Left lung (tissue), 10 donors: ENCODE results near the gene ASIP. TPM values are rescaled to one million over a fixed set of nuclear protein-coding genes. Genes with fewer than 3 reads are reported as not detected.

Source experiments
- ATAC-seq: fragments of 200-7000 bp; cut with Tn5 transposase; one replicate; pipeline ENCODE4 v1.9.1; 2020; ENCODE audit warnings: moderate library complexity
- DNase-seq, 4 donors: peaks; one replicate each; pipeline ENCODE4 v3.0.0-alpha.2; 2013 to 2020
- H3K27ac ChIP-seq, 2 donors: fragments of 200-600 bp; sonication (generic) in 1 of 2; one replicate each; pipeline versions ENCODE4 v1.5.0 to v1.8.0; 2020 to 2021
- H3K27me3 ChIP-seq, 2 donors: fragments of 200-600 bp; sonication (generic) in 1 of 2; one replicate each; pipeline versions ENCODE4 v1.5.0 to v1.8.0; 2020 to 2021
- H3K36me3 ChIP-seq, 2 donors: fragments of 200-600 bp; sonication (generic) in 1 of 2; one replicate each; pipeline versions ENCODE4 v1.5.0 to v1.8.0; 2020 to 2021
- H3K4me1 ChIP-seq, 2 donors: fragments of 200-600 bp; one replicate each; pipeline ENCODE4 v1.8.0; 2021
- H3K4me3 ChIP-seq, 2 donors: fragments of 200-600 bp; sonication (generic) in 1 of 2; one replicate each; pipeline versions ENCODE4 v1.5.0 to v1.8.0; 2020 to 2021; ENCODE audit warnings: mild to moderate bottlenecking in 1 of 2
- H3K9me3 ChIP-seq, 2 donors: fragments of 200-600 bp; sonication (generic) in 1 of 2; one replicate each; pipeline versions ENCODE4 v1.5.0 to v1.8.0; 2020 to 2021
- intact Hi-C, 2 donors: fragments of 100-400 bp; cut with DNase I; formaldehyde crosslinking; loops; one replicate each; pipeline versions ENCODE4 v1.11.2 to v1.14.2; 2022
- polyA plus RNA-seq, 6 donors: library from polyadenylated mRNA; unstranded; fragments of 120-200 nt; gene quantifications; one replicate each; pipeline ENCODE4 v1.2.1, GENCODE V29; 2013; ENCODE audit not compliant: insufficient read length in 6 of 6
- total RNA-seq, 2 donors: library from RNA; stranded (reverse); fragmentation: NEBNext Ultra II Directional; extraction: Animal tissue kit (Norgen Biotek cat#: 25700); gene quantifications; one replicate each; pipeline ENCODE4 v1.2.1, GENCODE V29; 2021
- TF ChIP-seq, protein P1 (sequence below), 2 donors: fragments of 200-600 bp; sonication (generic) in 1 of 2; IDR thresholded peaks; one replicate each; pipeline versions ENCODE4 v1.5.0 to v1.8.0; 2021; ENCODE audit warnings: antibody characterized with exemption in 2 of 2
- donor health status: DM: no; HTN: yes; CAD: no.
- donor health status: DM: no; HTN: no; CAD: no.

The ASIP gene
- total and polyA plus RNA-seq, 8 donors, result 0.29 to 0.79 (median 0.36) TPM; not detected in 4

DNA sequence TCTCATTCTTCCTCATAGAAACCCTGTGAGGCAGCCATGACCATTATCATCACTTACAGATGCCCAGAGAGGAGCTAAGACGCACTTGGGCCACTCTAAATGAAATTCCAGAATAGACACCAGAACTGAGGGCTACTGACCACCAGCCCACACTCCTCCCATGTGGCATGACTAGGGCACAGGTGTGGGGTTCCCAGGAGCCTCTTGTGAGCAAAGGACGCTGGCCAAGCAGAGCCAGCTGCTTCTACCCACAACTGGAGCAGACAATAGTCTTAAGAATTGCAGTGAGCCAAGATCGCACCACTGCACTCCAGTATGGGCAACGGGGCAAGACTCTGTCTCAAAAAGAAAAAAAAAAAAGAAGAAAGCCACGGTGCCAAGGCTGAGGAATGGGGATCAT is 51.9 kb downstream of the ASIP start:
- intact Hi-C loops, result no loop called here
- Histone ChIP-seq H3K27ac (no peak overlapping the region), H3K36me3 (peaks cover 0 to 75% of the 10 kb centered on the region in 2 donors), H3K4me1 (peaks cover 0 to 10% of the 10 kb centered on the region in 2 donors), H3K9me3 (no peaks in the 10 kb centered on the region), H3K27me3 (no peaks in the 10 kb centered on the region), H3K4me3 (no peak overlapping the region)
- TF ChIP-seq, protein P1, sequence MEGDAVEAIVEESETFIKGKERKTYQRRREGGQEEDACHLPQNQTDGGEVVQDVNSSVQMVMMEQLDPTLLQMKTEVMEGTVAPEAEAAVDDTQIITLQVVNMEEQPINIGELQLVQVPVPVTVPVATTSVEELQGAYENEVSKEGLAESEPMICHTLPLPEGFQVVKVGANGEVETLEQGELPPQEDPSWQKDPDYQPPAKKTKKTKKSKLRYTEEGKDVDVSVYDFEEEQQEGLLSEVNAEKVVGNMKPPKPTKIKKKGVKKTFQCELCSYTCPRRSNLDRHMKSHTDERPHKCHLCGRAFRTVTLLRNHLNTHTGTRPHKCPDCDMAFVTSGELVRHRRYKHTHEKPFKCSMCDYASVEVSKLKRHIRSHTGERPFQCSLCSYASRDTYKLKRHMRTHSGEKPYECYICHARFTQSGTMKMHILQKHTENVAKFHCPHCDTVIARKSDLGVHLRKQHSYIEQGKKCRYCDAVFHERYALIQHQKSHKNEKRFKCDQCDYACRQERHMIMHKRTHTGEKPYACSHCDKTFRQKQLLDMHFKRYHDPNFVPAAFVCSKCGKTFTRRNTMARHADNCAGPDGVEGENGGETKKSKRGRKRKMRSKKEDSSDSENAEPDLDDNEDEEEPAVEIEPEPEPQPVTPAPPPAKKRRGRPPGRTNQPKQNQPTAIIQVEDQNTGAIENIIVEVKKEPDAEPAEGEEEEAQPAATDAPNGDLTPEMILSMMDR (IDR thresholded peaks at IDR 0.05), result no peak
- DNase-seq (no peak), ATAC-seq (no peak)

DNA sequence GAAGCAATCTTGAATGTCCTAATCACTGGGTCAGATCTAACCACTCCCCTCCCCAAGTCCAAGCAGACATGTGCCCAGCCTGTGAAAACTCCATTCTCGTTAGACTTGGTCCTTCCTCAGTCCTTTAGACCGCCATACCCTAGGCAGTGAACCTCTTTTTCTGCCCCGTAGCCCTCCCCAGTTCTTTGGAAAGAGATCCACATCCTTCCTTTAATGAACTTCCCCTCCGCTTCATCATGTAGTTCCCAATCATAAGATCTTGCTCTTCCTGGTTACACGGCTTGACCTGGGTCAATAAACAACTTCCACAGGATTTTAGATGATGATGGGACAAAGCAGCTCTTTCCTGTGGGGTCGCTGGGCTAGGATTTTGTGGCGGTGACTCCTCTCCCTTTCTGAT is 52.4 kb downstream of the ASIP start:
- no peak overlapping the region for H3K4me3 ChIP-seq
- peaks cover 0 to 10% of the 10 kb centered on the region in 2 donors for H3K4me1 ChIP-seq
- DNase-seq (no peak), ATAC-seq (no peak)
- peaks cover 0 to 70% of the 10 kb centered on the region in 2 donors for H3K36me3 ChIP-seq
- no peak overlapping the region for H3K27ac ChIP-seq
- no peaks in the 10 kb centered on the region for H3K27me3 ChIP-seq
- intact Hi-C loops, result no loop called here
- H3K9me3 ChIP-seq, result no peaks in the 10 kb centered on the region
- TF ChIP-seq, protein P1 (IDR thresholded peaks at IDR 0.05), result no peak

DNA sequence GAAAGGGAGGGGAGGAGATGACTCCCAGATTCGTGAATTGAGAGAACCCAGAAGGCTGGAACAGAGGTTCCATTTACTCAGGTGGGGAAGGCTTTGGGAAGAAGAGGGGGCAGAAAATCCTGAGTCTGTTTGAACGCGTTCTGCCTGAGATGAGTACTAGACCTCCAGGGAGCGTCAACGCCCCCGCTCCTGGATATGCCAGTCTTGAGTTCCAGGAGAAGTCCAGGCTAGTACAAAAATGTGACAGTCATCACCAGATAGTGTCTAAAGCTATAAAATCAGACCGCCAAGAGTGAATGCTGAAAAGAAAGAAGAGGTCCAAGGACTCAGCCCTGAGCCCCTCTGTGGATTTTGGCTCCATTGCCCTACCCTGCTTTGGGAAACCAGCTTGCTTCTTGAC is 53.3 kb downstream of the ASIP start:
- no peak for ATAC-seq
- TF ChIP-seq, protein P1 (IDR thresholded peaks at IDR 0.05), result no peak
- intact Hi-C loops, result no loop called here
- H3K36me3 ChIP-seq, result peaks cover 0 to 60% of the 10 kb centered on the region in 2 donors
- peaks cover 0 to 10% of the 10 kb centered on the region in 2 donors for H3K4me1 ChIP-seq
- H3K27me3 ChIP-seq, result no peaks in the 10 kb centered on the region
- no peak for DNase-seq
- H3K4me3 ChIP-seq, result no peak overlapping the region
- no peaks in the 10 kb centered on the region for H3K9me3 ChIP-seq
- H3K27ac ChIP-seq, result no peak overlapping the region

DNA sequence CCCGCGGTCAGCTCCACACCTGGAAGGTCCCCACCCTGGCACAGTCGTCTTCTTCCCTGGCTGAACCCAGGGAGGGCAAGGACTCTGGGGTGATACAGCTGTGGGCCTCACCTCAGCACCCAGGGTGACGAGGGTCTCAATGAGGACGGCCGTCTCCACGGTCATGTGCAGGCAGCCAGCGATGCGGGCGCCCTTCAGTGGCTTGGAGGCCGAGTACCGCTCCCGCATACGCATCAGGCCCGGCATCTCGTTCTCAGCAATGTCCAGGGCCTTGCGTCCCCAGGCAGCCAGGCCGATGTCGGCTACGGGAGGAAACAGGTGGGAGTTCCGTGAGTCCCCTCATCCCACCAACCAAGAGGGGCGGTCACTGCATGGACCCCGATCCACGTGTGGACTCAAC is 54.1 kb downstream of the ASIP start:
- no peak for ATAC-seq
- peaks cover 0 to 16% of the 10 kb centered on the region in 2 donors for H3K4me1 ChIP-seq

DNA sequence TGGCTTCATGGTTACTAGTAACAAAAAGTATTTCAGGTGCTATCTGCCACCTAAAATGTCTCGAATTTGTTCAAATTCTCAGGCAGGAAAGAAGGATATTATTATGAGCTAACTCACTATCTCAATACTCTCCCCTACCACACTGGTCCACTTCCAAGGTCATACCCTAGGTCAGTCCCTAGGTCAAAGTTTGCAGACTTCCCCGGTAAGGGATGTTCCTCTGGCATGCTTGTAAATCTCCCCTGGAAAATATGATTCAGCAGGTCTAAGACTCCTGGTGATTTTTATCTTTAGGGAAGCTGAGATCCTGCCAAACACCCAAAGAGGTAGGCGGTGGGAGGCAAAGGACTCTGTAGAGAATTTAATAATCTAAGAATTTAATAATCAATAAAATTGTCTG is 55.2 kb downstream of the ASIP start:
- intact Hi-C loops, result no loop called here
- peaks cover 0 to 41% of the 10 kb centered on the region in 2 donors for H3K36me3 ChIP-seq
- no peaks in the 10 kb centered on the region for H3K27me3 ChIP-seq
- TF ChIP-seq, protein P1 (IDR thresholded peaks at IDR 0.05), result no peak
- DNase-seq (no peak), ATAC-seq (no peak)
- H3K4me3 ChIP-seq, result no peak overlapping the region
- H3K4me1 ChIP-seq, result peaks cover 0 to 27% of the 10 kb centered on the region in 2 donors
- no peaks in the 10 kb centered on the region for H3K9me3 ChIP-seq
- no peak overlapping the region for H3K27ac ChIP-seq

More for the DNA sequence above, 54.1 kb downstream of the ASIP start:
- H3K4me3 ChIP-seq, result no peak overlapping the region
- no peaks in the 10 kb centered on the region for H3K9me3 ChIP-seq
- TF ChIP-seq, protein P1 (IDR thresholded peaks at IDR 0.05), result no peak
- intact Hi-C loops, result no loop called here
- no peak for DNase-seq
- peaks cover 0 to 53% of the 10 kb centered on the region in 2 donors for H3K36me3 ChIP-seq
- no peaks in the 10 kb centered on the region for H3K27me3 ChIP-seq
- H3K27ac ChIP-seq, result no peak overlapping the region
